ENCODE measurements around the gene SLC34A1.

The SLC34A1 gene

GRCh38 chr5:177393990-177394389 lies 9.8 kb downstream of the SLC34A1 start:
- no peak for DNase-seq
- TF ChIP-seq POLR2A (IDR thresholded peaks at IDR 0.05; ENCODE audit: low read length) (no peak), GATA1 (IDR thresholded peaks at IDR 0.05; ENCODE audit: low read depth, low read length) (no peak)

GRCh38 chr5:177396078-177396477 lies 11.8 kb downstream of the SLC34A1 start:
- DNase-seq, result no peak
- no peak for TF ChIP-seq GATA1 (IDR thresholded peaks at IDR 0.05; ENCODE audit: low read depth, low read length)
- no peak for TF ChIP-seq POLR2A (IDR thresholded peaks at IDR 0.05; ENCODE audit: low read length)

- TF ChIP-seq GATA1 (IDR thresholded peaks at IDR 0.05; ENCODE audit: low read depth, low read length), result no peak
- no peak for TF ChIP-seq POLR2A (IDR thresholded peaks at IDR 0.05; ENCODE audit: low read length)
- DNase-seq, result no peak
Measured at GRCh38 chr5:177396807-177397206, 12.6 kb downstream of the SLC34A1 start.

- DNase-seq, result no peak
- TF ChIP-seq GATA1 (IDR thresholded peaks at IDR 0.05; ENCODE audit: low read depth, low read length), result no peak
- no peak for TF ChIP-seq POLR2A (IDR thresholded peaks at IDR 0.05; ENCODE audit: low read length)
Measured at GRCh38 chr5:177397875-177398390, 13.7 kb downstream of the SLC34A1 start.

- peak; percentile 28 to 36 for DNase-seq
- TF ChIP-seq GATA1 (IDR thresholded peaks at IDR 0.05; ENCODE audit: low read depth, low read length) (no peak), POLR2A (IDR thresholded peaks at IDR 0.05; ENCODE audit: low read length) (no peak)
Measured at GRCh38 chr5:177399997-177400868, 16.0 kb downstream of the SLC34A1 start, which contains the start of gene PFN3. TSS of gene PFN3 (minus strand) at chr5:177400661. CDS start at chr5:177400576, 85 bp downstream.

GRCh38 chr5:177402271-177403043 lies 18.2 kb downstream of the SLC34A1 start:
- no peak for TF ChIP-seq GATA1 (IDR thresholded peaks at IDR 0.05; ENCODE audit: low read depth, low read length)
- no peak for TF ChIP-seq POLR2A (IDR thresholded peaks at IDR 0.05; ENCODE audit: low read length)
- peak; percentile 57 to 68 for DNase-seq

- TF ChIP-seq GATA1 (IDR thresholded peaks at IDR 0.05; ENCODE audit: low read depth, low read length) (no peak), POLR2A (IDR thresholded peaks at IDR 0.05; ENCODE audit: low read length) (no peak)
Measured at GRCh38 chr5:177403102-177403791, 19.0 kb downstream of the SLC34A1 start.

GRCh38 chr5:177403792-177404640 lies 19.8 kb downstream of the SLC34A1 start:
- no peak for TF ChIP-seq POLR2A (IDR thresholded peaks at IDR 0.05; ENCODE audit: low read length)
- no peak for TF ChIP-seq GATA1 (IDR thresholded peaks at IDR 0.05; ENCODE audit: low read depth, low read length)
- peak; percentile 87 to 92 for DNase-seq

More at GRCh38 chr5:177403102-177403791, 19.0 kb downstream of the SLC34A1 start:
- peak; percentile 44 to 48 for DNase-seq

- DNase-seq, result no peak
- TF ChIP-seq POLR2A (IDR thresholded peaks at IDR 0.05; ENCODE audit: low read length), result no peak
- no peak for TF ChIP-seq GATA1 (IDR thresholded peaks at IDR 0.05; ENCODE audit: low read depth, low read length)
Measured at GRCh38 chr5:177404641-177405179, 20.5 kb downstream of the SLC34A1 start.

- TF ChIP-seq GATA1 (IDR thresholded peaks at IDR 0.05; ENCODE audit: low read depth, low read length) (no peak), POLR2A (IDR thresholded peaks at IDR 0.05; ENCODE audit: low read length) (no peak)
Measured at GRCh38 chr5:177405312-177405711, 21.1 kb downstream of the SLC34A1 start.

GRCh38 chr5:177405805-177406204 lies 21.6 kb downstream of the SLC34A1 start:
- TF ChIP-seq POLR2A (IDR thresholded peaks at IDR 0.05; ENCODE audit: low read length) (no peak), GATA1 (IDR thresholded peaks at IDR 0.05; ENCODE audit: low read depth, low read length) (no peak)
- no peak for DNase-seq

More at GRCh38 chr5:177405312-177405711, 21.1 kb downstream of the SLC34A1 start:
- no peak for DNase-seq

- no peak for DNase-seq
- TF ChIP-seq POLR2A (IDR thresholded peaks at IDR 0.05; ENCODE audit: low read length) (no peak), GATA1 (IDR thresholded peaks at IDR 0.05; ENCODE audit: low read depth, low read length) (no peak)
Measured at GRCh38 chr5:177409043-177409801, 25.0 kb downstream of the SLC34A1 start, which contains the start of gene F12. TSS of gene F12 (minus strand) at chr5:177409564. CDS start at chr5:177409527, 37 bp downstream.
